ENCODE measurements around the gene GRIK5.

GRIK5 gene

DNA sequence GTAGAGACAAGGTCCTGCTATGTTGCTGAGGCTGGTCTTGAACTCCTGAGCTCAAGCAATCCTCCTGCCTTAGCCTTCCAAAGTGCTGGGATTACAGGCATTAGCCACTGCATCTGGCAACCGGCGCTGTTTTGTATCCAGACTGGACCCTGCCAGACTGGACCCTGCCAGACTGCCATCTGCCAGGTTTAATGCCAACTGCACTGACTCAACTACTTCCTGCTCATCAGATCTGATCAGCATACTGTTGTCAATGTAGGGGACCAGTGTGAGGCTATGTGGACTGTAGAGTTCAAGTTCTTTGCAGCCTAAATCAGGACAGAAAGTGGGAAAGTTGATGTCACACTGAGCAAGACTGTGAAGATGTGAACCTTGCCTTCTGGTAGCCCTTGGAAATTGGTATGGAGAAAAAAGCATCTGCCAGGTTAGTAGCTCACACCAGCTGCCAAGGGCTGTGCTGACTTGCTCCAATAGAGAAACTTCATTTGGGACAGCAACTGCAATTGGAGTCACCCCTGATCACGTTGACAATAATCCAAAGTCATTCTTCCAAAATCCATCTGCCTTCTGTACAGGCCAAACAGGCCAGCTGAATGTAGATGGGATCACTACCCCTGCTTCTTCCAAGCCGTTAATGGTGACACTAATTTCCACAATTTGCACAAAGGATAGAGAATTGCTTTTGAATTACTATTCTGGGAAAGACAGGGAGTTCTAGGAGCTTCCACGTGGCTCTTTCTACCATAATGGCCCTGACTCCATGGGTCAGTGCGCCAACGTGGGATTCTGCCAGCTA, 39.2 kb downstream of the GRIK5 start:
- no peak overlapping the region for H3K4me2 ChIP-seq (ENCODE audit: low read length)
- TF ChIP-seq EZH2 (IDR thresholded peaks at IDR 0.05; ENCODE audit: borderline replicate concordance, low read length), result no peak
- no peak for TF ChIP-seq CTCF (IDR thresholded peaks at IDR 0.05; ENCODE audit: low read length)
- no peaks in the 10 kb centered on the region for H3K9me3 ChIP-seq (ENCODE audit: low read length)
- no peak overlapping the region for H3K9ac ChIP-seq (ENCODE audit: low read length)
- H4K20me1 ChIP-seq (ENCODE audit: insufficient read depth, low read length), result no peaks in the 10 kb centered on the region
- no peaks in the 10 kb centered on the region for H3K36me3 ChIP-seq (ENCODE audit: insufficient read depth, low read length)
- no peak overlapping the region for H3K27ac ChIP-seq (ENCODE audit: low read depth, low read length, poor library complexity, severe bottlenecking)
- no peak overlapping the region for H3K4me3 ChIP-seq (ENCODE audit: low read depth, low read length, poor library complexity, severe bottlenecking)
- H3F3A ChIP-seq (ENCODE audit: insufficient read depth, low read length), result no peaks in the 10 kb centered on the region
- peaks cover 4% of the 10 kb centered on the region for H3K4me1 ChIP-seq (ENCODE audit: insufficient read depth, low read length, severe bottlenecking)
- H2AFZ ChIP-seq (ENCODE audit: low read length), result no peak overlapping the region
- H3K27me3 ChIP-seq (ENCODE audit: insufficient read depth, low read length), result peaks cover 3% of the 10 kb centered on the region; the same call in 1 of the 2 replicates
- H3K79me2 ChIP-seq (ENCODE audit: insufficient read depth, low read length), result no peaks in the 10 kb centered on the region
- H3K9me2 ChIP-seq (ENCODE audit: low read depth, low read length), result no peaks in the 10 kb centered on the region

DNA sequence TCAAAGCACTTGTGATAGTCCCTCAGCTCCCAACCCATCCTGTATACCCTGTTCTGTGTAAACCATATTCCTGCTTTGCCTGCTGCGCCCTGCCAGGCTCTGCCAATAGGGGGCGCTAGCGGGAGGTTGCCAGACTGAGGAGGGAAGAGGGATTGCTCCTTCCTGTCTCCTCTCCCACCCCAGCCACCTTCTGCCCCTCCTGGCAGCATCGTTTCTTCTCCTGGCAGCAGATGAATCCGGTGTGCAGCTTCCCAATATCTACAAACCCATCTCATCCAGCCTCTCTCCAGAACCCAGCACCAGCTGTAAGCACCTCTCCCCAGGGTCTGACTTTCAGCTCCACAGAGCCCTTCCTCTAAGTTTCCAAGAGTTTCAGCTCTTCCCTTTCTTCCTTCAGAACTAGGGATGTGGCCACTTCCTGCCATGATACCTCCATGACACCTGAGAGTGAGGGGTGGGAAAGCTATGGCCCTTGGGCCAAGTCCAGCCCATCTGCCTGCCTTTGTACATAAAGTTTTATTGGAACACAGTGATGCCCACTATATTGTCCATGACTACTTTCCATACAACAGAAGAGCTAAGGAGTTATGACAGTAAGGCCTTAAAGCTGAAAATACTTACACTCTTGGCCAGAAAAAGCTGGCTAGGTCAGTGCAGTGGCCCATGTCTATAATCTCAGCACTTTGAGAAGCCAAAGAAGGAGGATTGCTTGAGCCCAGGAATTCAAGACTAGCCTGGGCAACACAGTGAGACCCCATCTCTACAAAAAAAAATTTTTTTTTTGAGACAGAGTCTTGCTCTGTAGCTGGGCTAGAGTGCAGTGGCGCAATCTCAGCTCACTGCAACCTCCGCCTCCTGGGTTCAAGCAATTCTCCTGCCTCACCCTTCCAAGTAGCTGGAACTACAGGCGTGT, 41.4 kb downstream of the GRIK5 start:
- Histone ChIP-seq H3K36me3 (ENCODE audit: insufficient read depth, low read length) (no peaks in the 10 kb centered on the region), H3K4me2 (ENCODE audit: low read length) (no peak overlapping the region), H3K4me1 (ENCODE audit: insufficient read depth, low read length, severe bottlenecking) (no peaks in the 10 kb centered on the region), H3K4me3 (ENCODE audit: low read depth, low read length, poor library complexity, severe bottlenecking) (no peak overlapping the region), H3F3A (ENCODE audit: insufficient read depth, low read length) (no peaks in the 10 kb centered on the region), H3K9me3 (ENCODE audit: low read length) (no peaks in the 10 kb centered on the region), H4K20me1 (ENCODE audit: insufficient read depth, low read length) (no peaks in the 10 kb centered on the region), H3K27ac (ENCODE audit: low read depth, low read length, poor library complexity, severe bottlenecking) (no peak overlapping the region), H3K9me2 (ENCODE audit: low read depth, low read length) (no peaks in the 10 kb centered on the region), H3K27me3 (ENCODE audit: insufficient read depth, low read length) (0 out of 2 replicates have a peak, but pooled peaks cover 3% of the 10 kb centered on the region), H3K9ac (ENCODE audit: low read length) (no peak overlapping the region), H2AFZ (ENCODE audit: low read length) (no peak overlapping the region), H3K79me2 (ENCODE audit: insufficient read depth, low read length) (no peaks in the 10 kb centered on the region)
- peak; percentile 83 for TF ChIP-seq CTCF (IDR thresholded peaks at IDR 0.05; ENCODE audit: low read length)
- no peak for TF ChIP-seq EZH2 (IDR thresholded peaks at IDR 0.05; ENCODE audit: borderline replicate concordance, low read length)

DNA sequence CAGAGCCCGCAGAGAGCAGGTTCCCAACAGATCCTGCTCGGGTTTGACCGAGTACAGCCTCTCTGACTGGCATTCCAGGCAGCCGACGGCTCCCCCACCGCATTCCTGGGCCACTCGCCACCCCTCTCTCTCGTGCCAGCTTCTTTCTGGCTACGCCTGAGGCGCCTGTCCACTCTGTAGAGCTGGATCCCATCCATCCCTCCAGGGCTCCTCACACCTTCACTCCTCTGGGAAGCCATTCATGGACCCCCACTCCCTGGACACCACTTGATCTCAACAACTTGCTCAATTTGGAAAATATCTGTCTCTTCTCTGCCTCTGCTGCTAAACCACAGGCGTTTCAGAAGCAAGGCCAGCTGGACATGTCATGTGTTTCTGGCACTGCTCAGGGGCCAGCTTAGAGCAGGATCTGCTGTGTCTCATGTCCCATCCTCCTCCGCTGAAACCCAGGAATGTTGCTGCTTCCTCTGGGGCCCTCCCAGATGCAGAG, 45.3 kb downstream of the GRIK5 start:
- H3K9me2 ChIP-seq (ENCODE audit: low read depth, low read length), result no peaks in the 10 kb centered on the region
- TF ChIP-seq CTCF (IDR thresholded peaks at IDR 0.05; ENCODE audit: low read length), result no peak
- TF ChIP-seq EZH2 (IDR thresholded peaks at IDR 0.05; ENCODE audit: borderline replicate concordance, low read length), result no peak
- no peaks in the 10 kb centered on the region for H3K4me1 ChIP-seq (ENCODE audit: insufficient read depth, low read length, severe bottlenecking)
- H3K27me3 ChIP-seq (ENCODE audit: insufficient read depth, low read length), result no peaks in the 10 kb centered on the region
- H3K36me3 ChIP-seq (ENCODE audit: insufficient read depth, low read length), result no peaks in the 10 kb centered on the region
- H3K9ac ChIP-seq (ENCODE audit: low read length), result no peak overlapping the region
- no peaks in the 10 kb centered on the region for H3F3A ChIP-seq (ENCODE audit: insufficient read depth, low read length)
- no peak overlapping the region for H3K4me2 ChIP-seq (ENCODE audit: low read length)
- H3K4me3 ChIP-seq (ENCODE audit: low read depth, low read length, poor library complexity, severe bottlenecking), result no peak overlapping the region
- no peak overlapping the region for H2AFZ ChIP-seq (ENCODE audit: low read length)
- no peaks in the 10 kb centered on the region for H4K20me1 ChIP-seq (ENCODE audit: insufficient read depth, low read length)
- no peaks in the 10 kb centered on the region for H3K9me3 ChIP-seq (ENCODE audit: low read length)
- H3K79me2 ChIP-seq (ENCODE audit: insufficient read depth, low read length), result no peaks in the 10 kb centered on the region
- H3K27ac ChIP-seq (ENCODE audit: low read depth, low read length, poor library complexity, severe bottlenecking), result no peak overlapping the region

Measured in OCI-LY1 (cell line).